ENCODE measurements around the gene TGM2.

TGM2 gene

GRCh38 chr20:38133680-38134426 is 31.2 kb downstream of the TGM2 start:
- DNase-seq (ENCODE audit: low read depth in 2 of 2, low spot score in 1 of 2), result no peak

- no peak for DNase-seq (ENCODE audit: low read depth in 2 of 2, low spot score in 1 of 2)
Measured at GRCh38 chr20:38132910-38133501, 32.1 kb downstream of the TGM2 start.

- DNase-seq (ENCODE audit: low read depth in 2 of 2, low spot score in 1 of 2), result no peak
Measured at GRCh38 chr20:38132156-38132909, 32.7 kb downstream of the TGM2 start.

GRCh38 chr20:38131588-38132121 is 33.4 kb downstream of the TGM2 start:
- DNase-seq (ENCODE audit: low read depth in 2 of 2, low spot score in 1 of 2), result no peak

- no peak for DNase-seq (ENCODE audit: low read depth in 2 of 2, low spot score in 1 of 2)
Measured at GRCh38 chr20:38130687-38131587, 34.1 kb downstream of the TGM2 start.

GRCh38 chr20:38129893-38130609 is 35.0 kb downstream of the TGM2 start:
- no peak for DNase-seq (ENCODE audit: low read depth in 2 of 2, low spot score in 1 of 2)

- no peak for DNase-seq (ENCODE audit: low read depth in 2 of 2, low spot score in 1 of 2)
Measured at GRCh38 chr20:38129248-38129865, 35.7 kb downstream of the TGM2 start.

- DNase-seq (ENCODE audit: low read depth in 2 of 2, low spot score in 1 of 2), result no peak
Measured at GRCh38 chr20:38128691-38129090, 36.4 kb downstream of the TGM2 start.

GRCh38 chr20:38127920-38128528 is 37.0 kb downstream of the TGM2 start:
- DNase-seq (ENCODE audit: low read depth in 2 of 2, low spot score in 1 of 2), result no peak

GRCh38 chr20:38126932-38127621 is 38.0 kb downstream of the TGM2 start:
- no peak for DNase-seq (ENCODE audit: low read depth in 2 of 2, low spot score in 1 of 2)

GRCh38 chr20:38126146-38126921 is 38.7 kb downstream of the TGM2 start:
- no peak for DNase-seq (ENCODE audit: low read depth in 2 of 2, low spot score in 1 of 2)

- DNase-seq (ENCODE audit: low read depth in 2 of 2, low spot score in 1 of 2), result no peak
Measured at GRCh38 chr20:38125157-38126056, 39.7 kb downstream of the TGM2 start.

- no peak for DNase-seq (ENCODE audit: low read depth in 2 of 2, low spot score in 1 of 2)
Measured at GRCh38 chr20:38123021-38123587, 42.0 kb downstream of the TGM2 start.

- DNase-seq (ENCODE audit: low read depth in 2 of 2, low spot score in 1 of 2), result no peak
Measured at GRCh38 chr20:38121741-38122140, 43.3 kb downstream of the TGM2 start.

- no peak for DNase-seq (ENCODE audit: low read depth in 2 of 2, low spot score in 1 of 2)
Measured at GRCh38 chr20:38120625-38120988, 44.5 kb downstream of the TGM2 start.

GRCh38 chr20:38119446-38119845 is 45.6 kb downstream of the TGM2 start:
- no peak for DNase-seq (ENCODE audit: low read depth in 2 of 2, low spot score in 1 of 2)

GRCh38 chr20:38117635-38118034 is 47.4 kb downstream of the TGM2 start:
- DNase-seq (ENCODE audit: low read depth in 2 of 2, low spot score in 1 of 2), result no peak

All from stimulated activated CD8-positive, alpha-beta memory T cell treated with anti-CD3 and anti-CD28 coated beads, Interleukin-4, amount 100 ng/mL, for 4 hours (primary cell).